A549 (cell line): ENCODE data around the gene WNT6. TPM values are rescaled to one million over a fixed set of nuclear protein-coding genes. Genes with fewer than 3 reads are reported as not detected.

Source experiments
- ATAC-seq, 2 experiments: fragments of 200-7000 bp in 1 of 2; fragments of >200 bp in 1 of 2; cut with Nextera tagmentation in 1 of 2; cut with Tn5 transposase in 1 of 2; 3 replicates each; pipeline versions ENCODE4 v1.8.0 to v1.9.1; 2018 to 2020; ENCODE audit warnings: mild to moderate bottlenecking in 1 of 2, moderate library complexity in 1 of 2
- CTCF ChIA-PET: fragments of 300-600 bp; sonication (Branson Sonifier 250); formaldehyde crosslinking; extraction: SDS; loops from one replicate; lab custom pipeline; 2021; ENCODE audit warnings: antibody characterized with exemption, inconsistent platforms; lab: Yijun Ruan, JAX
- POLR2A ChIA-PET: fragments of 350-600 bp; formaldehyde crosslinking; extraction: SDS; loops from one replicate; lab custom pipeline; 2021; ENCODE audit warnings: antibody characterized with exemption, inconsistent platforms; lab: Yijun Ruan, JAX
- DNase-seq, 2 experiments: peaks; one replicate each; pipeline versions ENCODE4 v3.0.0 to v3.0.0-alpha.2; 2011 to 2016; ENCODE audit warnings: low read depth in 1 of 2, low spot score in 1 of 2
- FAIRE-seq: peaks from 2 replicates; lab custom pipeline; 2011; peaks lifted over from hg19 to GRCh38; lab: Jason Lieb, UNC
- H3K27ac ChIP-seq, 2 experiments: fragments of >200 bp; sonication (Bioruptor Twin); formaldehyde crosslinking; 3 replicates each; pipeline ENCODE4 v1.5.1; 2016 to 2017
- H3K4me1 ChIP-seq: fragments of >200 bp; sonication (Bioruptor Twin); formaldehyde crosslinking; 3 replicates; pipeline ENCODE4 v1.6.1; 2016
- H3K4me2 ChIP-seq: fragments of >200 bp; sonication (Bioruptor Twin); formaldehyde crosslinking; 3 replicates; pipeline ENCODE4 v1.6.1; 2016
- H3K4me3 ChIP-seq: fragments of >200 bp; sonication (Bioruptor Twin); formaldehyde crosslinking; 3 replicates; pipeline ENCODE4 v1.5.1; 2016
- H3K9me3 ChIP-seq: fragments of >200 bp; sonication (Bioruptor Twin); formaldehyde crosslinking; 3 replicates; pipeline ENCODE4 v1.6.1; 2016
- BHLHE40 ChIP-seq: IDR thresholded peaks from 2 replicates; pipeline ENCODE4 v1.6.1; 2012; ENCODE audit warnings: low read depth, low read length, inconsistent platforms
- CBX8 ChIP-seq: fragments of 200-600 bp; sonication (generic); IDR thresholded peaks from 2 replicates; pipeline ENCODE4 v1.6.1; 2016
- CEBPB ChIP-seq, 2 experiments: fragments of >200 bp in 1 of 2; sonication (Bioruptor Twin) in 1 of 2; formaldehyde crosslinking in 1 of 2; IDR thresholded peaks; 2 replicates each; pipeline ENCODE4 v1.6.1; 2012 to 2016
- CHD4 ChIP-seq: fragments of 200-600 bp; sonication (generic); IDR thresholded peaks from 2 replicates; pipeline ENCODE4 v1.6.1; 2016; ENCODE audit warnings: antibody characterized with exemption, mild to moderate bottlenecking, borderline replicate concordance
- CTCF ChIP-seq: fragments of >200 bp; sonication (Bioruptor Twin); formaldehyde crosslinking; IDR thresholded peaks from 3 replicates; pipeline ENCODE4 v1.5.1; 2016
- EHMT2 ChIP-seq: fragments of 200-600 bp; sonication (generic); IDR thresholded peaks from 2 replicates; pipeline ENCODE4 v1.6.1; 2016; ENCODE audit warnings: antibody characterized with exemption, low read depth, mild to moderate bottlenecking, moderate library complexity
- ESRRA ChIP-seq: fragments of 150-350 bp; IDR thresholded peaks from 2 replicates; pipeline ENCODE4 v1.6.1; 2014; ENCODE audit warnings: mild to moderate bottlenecking, low read length, borderline replicate concordance
- FOSL2 ChIP-seq, 2 experiments: fragments of 450-650 bp in 1 of 2; fragments of >200 bp in 1 of 2; sonication (Bioruptor Twin) in 1 of 2; formaldehyde crosslinking; IDR thresholded peaks; 2 replicates each; pipeline versions ENCODE4 v1.5.0 to v1.6.1; 2016 to 2020; ENCODE audit warnings: mild to moderate bottlenecking in 1 of 2, moderate library complexity in 1 of 2
- HOXA7 ChIP-seq: fragments of 250-450 bp; sonication (Bioruptor Pico); IDR thresholded peaks from 2 replicates; pipeline ENCODE4 v1.5.0; 2020; ENCODE audit warnings: mild to moderate bottlenecking, moderate library complexity
- KDM5A ChIP-seq: fragments of 200-600 bp; sonication (generic); IDR thresholded peaks from 2 replicates; pipeline ENCODE4 v1.6.1; 2016; ENCODE audit warnings: antibody characterized with exemption, mild to moderate bottlenecking
- MAFK ChIP-seq: fragments of 450-650 bp; IDR thresholded peaks from 2 replicates; pipeline ENCODE4 v1.6.1; 2014; ENCODE audit not compliant: partially characterized antibody
- NFE2L2 ChIP-seq: fragments of 150-350 bp; conservative IDR thresholded peaks from 2 replicates; pipeline ENCODE4 v1.6.1; 2014; ENCODE audit warnings: low read length
- NPAS2 ChIP-seq: fragments of 250-450 bp; sonication (Bioruptor Pico); IDR thresholded peaks from 2 replicates; pipeline ENCODE4 v1.8.0; 2022; ENCODE audit warnings: mild to moderate bottlenecking, moderate library complexity, borderline replicate concordance
- NR3C1 ChIP-seq: fragments of >200 bp; sonication (Bioruptor Twin); formaldehyde crosslinking; IDR thresholded peaks from 3 replicates; pipeline ENCODE4 v1.6.1; 2017
- RARB ChIP-seq: fragments of 250-450 bp; sonication (Bioruptor Pico); IDR thresholded peaks from 2 replicates; pipeline ENCODE4 v1.8.0; 2021; ENCODE audit warnings: mild to moderate bottlenecking, moderate library complexity
- RNF2 ChIP-seq: fragments of 200-600 bp; sonication (generic); IDR thresholded peaks from 2 replicates; pipeline ENCODE4 v1.6.1; 2016; ENCODE audit warnings: low read depth, mild to moderate bottlenecking, antibody characterized with exemption, moderate library complexity, borderline replicate concordance
- TFCP2L1 ChIP-seq: fragments of 250-450 bp; sonication (Bioruptor Pico); IDR thresholded peaks from 2 replicates; pipeline ENCODE4 v1.5.0; 2021; ENCODE audit warnings: mild to moderate bottlenecking
- USF2 ChIP-seq: fragments of 450-650 bp; IDR thresholded peaks from 2 replicates; pipeline ENCODE4 v1.6.1; 2014; ENCODE audit warnings: antibody characterized with exemption
- ZSCAN20 ChIP-seq: fragments of 250-450 bp; sonication (Bioruptor Pico); IDR thresholded peaks from 2 replicates; pipeline ENCODE4 v1.8.0; 2022; ENCODE audit warnings: mild to moderate bottlenecking, moderate library complexity
- WGBS: methylation state at CpG from one replicate; pipeline ENCODE4 v1.1.6; 2017; ENCODE audit errors: missing lambda C conversion rate; 5-methylcytosine and 5-hydroxymethylcytosine counted together
- polyA plus RNA-seq, 4 experiments: library from polyadenylated mRNA; depleted of rRNA in 3 of 4; stranded (reverse); fragments of >200 nt; fragmentation: RNase III in 1 of 4; extraction: RNeasy Plus Mini Kit Qiagen cat#74134 plus additional on column Dnase treatment in 1 of 4; gene quantifications; 2 replicates in 3 of 4; 3 replicates in 1 of 4; pipeline ENCODE4 v1.2.3, GENCODE V29; 2011 to 2017

Gene WNT6
- polyA plus RNA-seq, 2 of the 4 experiments (the other 2 are of a cell fraction) = 0.06 to 0.10 TPM

GRCh38 chr2:218899147-218899546, 39.5 kb downstream of the WNT6 start:
- TF ChIP-seq EHMT2 (no peak), NPAS2 (CRISPR knock-in tag) (no peak), CEBPB (IDR thresholded peaks at IDR 0.05) (no peak), KDM5A (no peak), CHD4 (no peak), BHLHE40 (no peak), NR3C1 (no peak), RNF2 (no peak), NFE2L2 (no peak), TFCP2L1 (CRISPR knock-in tag) (no peak)
- TF ChIP-seq, all 56 proteins: peak for 0
- Histone ChIP-seq H3K27ac (no peak overlapping the region), H3K4me1 (peaks cover 27% of the 10 kb centered on the region), H3K9me3 (no peaks in the 10 kb centered on the region), H3K4me2 (no peak overlapping the region), H3K4me3 (no peak overlapping the region)
- ChIA-PET CTCF (interaction anchor here (0.8 to 21.9 kb wide), 13 partner anchors 11 to 245 kb away, joined by 3 to 665 read pairs (median 14); partner anchors contain the start of genes CDK5R2 and WNT10A), POLR2A (no interaction called here)
- no peak for DNase-seq
- no peak for FAIRE-seq
- no peak for ATAC-seq
- 43% methylated on average over 12 of the region's 12 CpGs for WGBS

- Histone ChIP-seq H3K9me3 (no peaks in the 10 kb centered on the region), H3K27ac (no peak overlapping the region), H3K4me2 (no peak overlapping the region), H3K4me3 (no peak overlapping the region), H3K4me1 (peaks cover 8% of the 10 kb centered on the region; the same call in 2 of the 3 replicates)
- TF ChIP-seq NPAS2 (CRISPR knock-in tag) = no peak
- TF ChIP-seq MAFK = no peak
- no peak for TF ChIP-seq ZSCAN20
- no peak for TF ChIP-seq RARB (CRISPR knock-in tag)
- DNase-seq (no peak), ATAC-seq (no peak), FAIRE-seq (no peak)
- POLR2A ChIA-PET = no interaction called here
- CTCF ChIA-PET = interaction anchor here (1.2 to 21.9 kb wide), 3 partner anchors 10 to 54 kb away, joined by 3 to 665 read pairs (median 4); partner anchors contain the start of gene WNT10A
- 49% methylated on average over 4 of the region's 4 CpGs for WGBS
These were observed 42.8 kb downstream of the WNT6 start for GRCh38 chr2:218902427-218902826.

- H3K4me2 ChIP-seq = no peak overlapping the region
- no peak for ATAC-seq
- no peak for FAIRE-seq
- no peak for TF ChIP-seq USF2
- no peak for TF ChIP-seq ZSCAN20
- no peak for TF ChIP-seq KDM5A
- no peak for TF ChIP-seq ESRRA
- TF ChIP-seq HOXA7 (CRISPR knock-in tag) = no peak
- no peak for TF ChIP-seq EHMT2
- TF ChIP-seq CBX8 = no peak
- TF ChIP-seq RARB (CRISPR knock-in tag) = no peak
- TF ChIP-seq BHLHE40 = no peak
- no peak for TF ChIP-seq FOSL2 (IDR thresholded peaks at IDR 0.05)
- no peak for TF ChIP-seq FOSL2 (CRISPR knock-in tag; IDR thresholded peaks at IDR 0.05)
- TF ChIP-seq CTCF = no peak
- no peak for TF ChIP-seq NPAS2 (CRISPR knock-in tag)
- TF ChIP-seq, all 56 proteins: peak for 0
- ChIA-PET CTCF (interaction anchor here (11.5 to 21.9 kb wide), 2 partner anchors 9 to 25 kb away, joined by 128 to 665 read pairs; partner anchors contain the start of gene WNT10A), POLR2A (no interaction called here)
- 0 out of 3 replicates have a peak, but pooled peaks cover 3% of the 10 kb centered on the region for H3K4me1 ChIP-seq
- no peak overlapping the region for H3K27ac ChIP-seq
- no peak overlapping the region for H3K4me3 ChIP-seq
- no peaks in the 10 kb centered on the region for H3K9me3 ChIP-seq
- WGBS = 5% methylated on average over 2 of the region's 2 CpGs
- no peak for DNase-seq
These were observed 44.6 kb downstream of the WNT6 start for GRCh38 chr2:218904176-218904575.
